ENCODE measurements around the gene ASB18.

ASB18 gene

DNA sequence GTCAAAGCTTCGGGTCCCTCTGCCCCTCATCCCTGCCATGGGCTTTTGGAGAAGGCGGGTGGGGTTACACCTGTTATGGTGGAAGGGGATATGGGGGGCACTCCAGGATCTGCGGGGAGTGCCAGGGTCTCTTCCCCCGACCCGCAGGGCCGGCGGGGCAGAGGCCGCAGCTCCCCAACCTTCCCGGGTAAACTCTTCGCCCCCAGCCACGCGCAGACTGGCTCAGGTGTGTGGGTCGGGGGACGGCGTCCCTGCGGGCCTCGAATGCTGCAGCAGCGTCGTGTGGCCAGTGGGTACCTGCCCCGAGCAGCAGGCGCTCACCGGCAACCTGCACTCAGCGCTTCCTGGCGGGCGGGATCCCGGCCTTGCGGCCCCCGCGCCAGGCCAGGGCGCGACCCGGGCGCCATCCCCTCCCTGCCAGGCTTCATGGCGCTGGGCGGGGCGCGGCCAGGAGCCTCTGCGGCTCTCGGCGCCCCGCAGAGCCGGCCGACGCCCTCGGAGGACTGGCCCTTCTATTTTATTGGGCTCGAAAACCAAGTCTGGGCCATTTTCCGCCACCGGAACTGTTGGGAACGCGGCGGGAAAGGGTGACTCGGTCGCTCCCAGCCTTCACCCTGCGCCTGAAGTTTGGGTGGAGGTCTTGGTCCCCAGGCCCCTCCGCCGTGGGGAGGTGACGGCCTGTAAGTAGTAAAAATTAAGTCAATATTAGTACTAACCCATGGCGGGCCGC, 100.6 kb downstream of the ASB18 start:
- no peak for DNase-seq (ENCODE audit: low spot score)

DNA sequence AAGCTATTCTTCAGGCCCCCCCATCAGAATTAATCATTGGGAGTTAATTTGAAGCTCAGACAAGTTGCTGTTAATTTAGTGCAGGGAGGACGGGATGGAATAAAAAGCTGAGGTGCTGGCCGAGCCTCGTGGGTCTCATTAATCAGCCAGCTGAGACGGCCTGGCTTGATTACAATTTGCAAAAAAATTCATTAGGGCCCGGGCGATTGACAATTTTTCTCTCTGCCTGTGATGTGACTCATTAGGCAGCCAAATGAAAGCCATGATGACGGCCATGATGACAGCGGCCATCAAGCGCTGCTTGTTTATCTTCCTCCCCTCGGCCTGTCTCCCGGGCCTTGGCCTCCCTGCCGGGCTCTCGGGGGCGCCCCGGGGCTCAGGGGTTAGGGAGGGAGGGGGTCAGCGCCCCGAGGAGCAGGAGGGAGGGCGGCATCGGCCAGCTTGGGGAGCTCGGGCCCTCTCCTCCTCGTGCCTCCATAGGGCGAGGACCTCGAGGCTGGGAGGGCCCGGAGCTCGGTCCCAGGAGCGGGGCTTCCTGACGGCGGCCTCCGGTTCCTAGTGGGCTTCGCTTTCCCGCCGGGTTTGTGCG, 101.2 kb downstream of the ASB18 start:
- DNase-seq (ENCODE audit: low spot score): no peak

DNA sequence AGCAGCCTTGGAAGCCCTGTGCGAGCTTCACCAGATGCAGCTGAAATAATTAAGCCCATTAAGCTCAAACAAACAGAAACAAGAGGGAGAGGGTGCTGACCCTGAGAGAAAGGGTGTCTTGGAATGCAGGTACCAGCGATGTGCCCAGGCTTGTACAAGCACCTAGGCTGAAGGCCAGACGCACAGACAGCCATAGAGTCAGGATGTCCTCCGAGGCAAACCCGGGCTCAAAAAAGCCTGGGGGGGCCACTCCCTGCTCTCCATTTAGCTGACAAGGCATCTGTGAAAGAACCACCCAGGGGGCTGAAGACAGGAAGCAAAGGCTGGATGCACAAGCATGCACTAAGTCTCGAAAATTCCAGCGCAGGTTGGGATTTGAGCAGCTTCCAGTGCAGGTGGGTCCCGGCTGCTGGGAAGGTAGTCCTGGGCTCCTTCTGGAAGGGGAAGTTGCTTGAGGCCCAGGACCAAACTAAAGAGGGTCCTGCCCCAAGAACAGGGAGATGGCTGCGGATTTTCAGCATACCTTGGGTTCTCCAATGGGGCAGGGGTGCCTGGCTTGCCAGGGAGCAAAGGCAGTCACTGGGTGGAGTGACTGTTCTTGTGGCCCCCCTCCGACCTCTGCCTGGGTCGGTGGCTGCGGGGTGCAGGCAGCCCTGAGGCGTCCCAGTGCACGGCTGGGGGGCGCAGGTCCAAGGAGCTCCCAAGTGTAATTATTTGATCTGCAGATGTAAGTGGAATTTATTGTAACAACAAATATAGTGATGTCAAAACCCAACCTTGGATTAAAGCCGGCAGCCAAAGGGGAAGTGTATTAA, 102.0 kb downstream of the ASB18 start:
- DNase-seq (ENCODE audit: low spot score): no peak

DNA sequence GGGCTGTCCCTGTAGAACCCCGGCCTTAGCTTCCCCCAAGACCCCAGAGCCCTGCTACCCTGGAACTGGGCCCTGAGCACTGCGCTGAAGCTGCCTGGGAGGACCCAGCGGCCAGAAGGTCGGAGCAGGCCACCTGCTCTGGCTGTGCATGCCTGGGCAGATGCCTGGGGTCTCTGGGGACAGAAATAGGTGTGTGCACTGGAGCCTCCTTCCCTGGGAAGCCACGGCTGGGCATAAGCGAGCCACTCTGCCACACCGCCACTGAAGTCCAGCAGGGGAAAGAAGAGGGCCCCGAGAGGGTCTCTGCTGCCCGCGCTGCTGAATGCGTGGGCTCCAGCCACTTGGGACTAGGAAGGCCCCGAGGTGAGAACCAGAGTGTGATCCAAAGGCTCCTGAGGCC, 102.7 kb downstream of the ASB18 start:
- no peak for DNase-seq (ENCODE audit: low spot score)

DNA sequence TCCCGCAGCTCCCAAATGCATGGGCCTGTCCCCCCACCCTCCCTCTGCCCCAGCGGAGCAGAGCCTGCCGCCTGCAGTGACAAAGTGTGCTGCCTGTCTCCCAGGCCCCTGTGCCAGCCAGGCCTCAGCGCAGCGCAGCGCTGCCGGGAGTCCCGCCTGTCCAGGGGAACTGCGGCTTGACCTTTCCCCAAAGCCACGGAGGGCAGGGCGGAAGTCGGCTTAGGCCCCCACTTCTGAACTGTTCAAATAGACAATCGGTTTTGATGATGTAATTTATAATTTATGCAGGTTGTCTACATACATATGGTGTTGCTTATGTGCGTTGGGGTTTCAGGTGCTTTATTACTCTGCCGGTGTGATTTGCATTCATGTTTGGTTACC, 103.1 kb downstream of the ASB18 start:
- DNase-seq (ENCODE audit: low spot score): no peak

DNA sequence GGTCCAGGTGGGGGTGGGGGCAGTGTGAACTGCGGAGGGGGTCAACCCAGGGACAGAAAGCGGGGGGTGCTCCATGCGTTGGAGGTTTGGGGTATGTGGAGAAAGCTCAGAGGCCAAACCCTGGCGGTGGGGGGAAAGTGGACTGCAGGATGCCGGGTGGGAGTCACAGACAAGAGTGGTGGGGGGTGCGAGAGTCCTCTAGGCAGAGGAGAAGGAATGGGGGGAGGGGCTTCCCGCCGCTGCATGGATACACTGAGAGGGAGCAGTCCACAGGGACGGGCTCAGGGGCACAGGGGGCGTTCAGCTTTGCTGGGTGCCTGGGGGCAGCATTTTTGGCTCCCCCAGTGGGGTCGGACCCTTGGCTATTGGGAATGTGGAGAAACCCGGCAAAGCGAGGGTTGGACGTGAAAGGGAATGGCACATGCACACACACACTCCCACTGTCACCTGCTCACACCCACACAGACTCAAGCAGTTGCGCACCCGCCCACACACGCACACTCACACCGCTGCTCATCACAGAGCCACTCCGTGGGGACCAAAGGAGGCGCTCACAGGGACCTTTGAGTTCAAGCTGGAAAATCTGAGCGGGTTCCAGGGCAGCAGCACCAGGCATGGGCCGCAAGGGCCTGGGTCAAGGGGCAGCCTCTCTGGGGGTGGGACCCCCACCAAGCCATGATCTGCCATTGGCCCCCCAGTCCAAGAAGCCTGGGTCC, 103.7 kb downstream of the ASB18 start:
- no peak for DNase-seq (ENCODE audit: low spot score)

DNA sequence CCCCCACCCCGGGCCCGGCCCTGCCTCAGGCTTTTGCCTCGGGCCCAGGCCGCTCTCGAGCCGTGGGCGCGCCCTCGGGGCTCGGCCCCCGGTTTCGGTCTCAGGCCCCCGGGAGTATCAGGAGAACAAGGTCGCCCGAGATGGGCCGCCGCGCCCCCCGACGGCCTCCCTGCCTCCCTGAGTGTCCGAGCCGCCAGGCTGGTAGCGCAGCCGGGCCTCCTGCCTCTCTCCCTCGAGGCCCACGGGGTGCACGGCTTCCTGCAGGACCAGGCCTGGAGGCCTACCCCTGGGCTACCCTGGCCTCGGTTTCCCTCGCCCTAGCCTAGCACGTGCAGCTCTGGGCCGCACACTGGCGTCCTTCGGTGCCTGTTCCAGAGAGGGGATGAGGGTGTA, 104.4 kb downstream of the ASB18 start:
- DNase-seq (ENCODE audit: low spot score): no peak

DNA sequence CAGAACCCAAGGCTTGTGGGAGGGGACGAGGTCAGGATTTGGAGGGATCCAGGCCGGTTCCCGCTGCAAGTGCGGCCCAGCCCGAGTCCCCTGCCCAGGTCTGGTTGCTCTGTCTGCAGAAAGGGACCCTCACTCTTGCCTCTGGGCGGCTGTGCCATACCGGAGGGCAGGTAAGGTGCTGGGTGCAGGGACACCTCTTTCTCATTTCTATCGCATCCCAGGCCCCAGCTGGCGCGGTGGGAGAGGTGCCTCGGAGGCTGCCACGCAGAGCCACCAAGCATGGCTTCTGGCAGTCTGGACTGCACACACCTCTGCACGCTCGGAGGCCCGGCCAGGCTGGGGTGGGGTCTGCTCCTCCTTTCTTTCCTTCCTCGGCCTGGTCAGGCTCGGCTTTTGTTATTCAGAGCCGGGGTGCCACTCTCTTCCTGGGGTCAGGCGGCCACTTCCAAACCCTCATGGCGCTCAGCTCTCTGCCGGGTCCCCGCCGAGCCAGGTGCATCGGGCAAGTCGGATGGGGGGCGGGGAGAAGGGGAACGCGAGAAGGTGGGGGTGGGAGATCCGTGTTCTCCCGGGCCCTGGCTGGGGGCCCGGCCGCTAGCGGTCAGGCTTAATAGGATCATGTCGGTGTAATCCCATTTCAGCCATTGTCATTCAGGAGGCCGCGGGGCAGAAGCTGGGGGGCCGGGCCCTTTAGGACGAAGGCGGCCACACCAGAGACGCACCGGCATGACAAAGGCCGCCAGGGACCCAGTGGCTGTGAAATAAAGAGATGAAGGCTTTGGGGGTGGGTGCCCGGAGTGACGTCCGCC, 105.0 kb downstream of the ASB18 start:
- no peak for DNase-seq (ENCODE audit: low spot score)

DNA sequence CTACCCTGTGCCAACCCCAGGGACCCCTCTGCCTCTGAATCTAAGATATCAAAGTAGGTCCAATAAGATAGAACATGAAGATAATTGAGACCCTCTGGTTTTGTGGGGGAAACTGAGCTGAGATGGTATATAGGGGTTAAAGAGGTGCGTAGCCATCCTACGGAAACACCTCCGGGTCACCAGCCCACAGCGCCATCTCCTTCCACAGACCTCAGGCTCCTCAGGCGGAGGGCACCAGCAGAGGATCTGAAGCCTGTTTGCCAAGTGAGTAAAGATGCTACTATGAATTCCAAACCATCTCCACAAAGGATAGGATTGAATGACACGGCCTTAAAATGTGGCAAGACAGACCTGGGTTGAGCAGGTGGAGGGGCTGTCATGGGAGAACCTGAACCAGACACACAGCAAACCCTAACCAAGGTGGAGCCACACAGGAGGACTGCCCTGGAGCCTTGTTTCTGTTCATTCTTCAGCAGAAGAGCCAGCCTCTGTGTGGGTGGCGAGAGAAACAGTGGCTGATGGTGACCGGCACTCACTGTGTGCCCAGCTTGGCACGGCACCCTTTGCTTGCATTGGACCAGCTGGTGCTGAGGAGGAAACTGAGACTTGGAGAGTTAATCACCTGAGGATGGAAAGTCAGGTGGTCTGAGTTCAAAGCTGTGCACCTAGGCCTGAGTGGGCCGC, 106.2 kb downstream of the ASB18 start:
- no peak for DNase-seq (ENCODE audit: low spot score)

DNA sequence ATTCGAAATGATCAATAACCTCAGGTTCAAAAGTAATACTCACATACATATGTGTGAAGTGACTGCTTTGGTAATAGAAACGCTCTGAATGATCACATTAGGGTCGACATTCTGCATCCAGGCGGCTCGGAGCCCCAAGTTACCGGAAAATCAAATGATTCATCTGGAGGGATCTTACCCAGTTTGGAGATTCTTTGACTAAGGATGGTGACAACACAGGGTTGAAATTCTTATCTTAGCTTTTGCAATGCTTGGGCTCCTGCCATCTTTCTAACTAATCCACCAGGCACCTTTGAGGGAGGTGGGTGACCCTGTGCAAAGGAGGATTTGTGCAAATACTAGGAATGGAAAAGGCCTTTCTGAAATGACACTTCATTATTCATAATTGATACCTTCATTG, 106.8 kb downstream of the ASB18 start:
- no peak for DNase-seq (ENCODE audit: low spot score)

DNA sequence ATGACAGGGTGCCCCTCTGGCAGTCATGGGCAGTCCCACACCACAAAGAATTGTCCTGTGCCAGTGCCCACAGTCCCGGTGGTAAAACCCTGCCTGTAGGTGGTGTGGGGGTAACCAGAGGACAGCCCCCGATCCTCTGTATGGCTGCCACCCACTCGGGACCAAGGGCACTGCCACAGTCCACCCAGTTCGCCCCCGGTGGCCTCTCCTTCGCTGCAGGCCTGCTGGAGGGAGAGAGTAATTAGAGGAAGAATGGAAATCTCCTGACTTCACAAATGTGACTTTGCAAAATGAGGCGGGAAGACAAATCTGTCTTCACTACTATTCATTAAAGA, 107.4 kb downstream of the ASB18 start:
- no peak for DNase-seq (ENCODE audit: low spot score)

DNA sequence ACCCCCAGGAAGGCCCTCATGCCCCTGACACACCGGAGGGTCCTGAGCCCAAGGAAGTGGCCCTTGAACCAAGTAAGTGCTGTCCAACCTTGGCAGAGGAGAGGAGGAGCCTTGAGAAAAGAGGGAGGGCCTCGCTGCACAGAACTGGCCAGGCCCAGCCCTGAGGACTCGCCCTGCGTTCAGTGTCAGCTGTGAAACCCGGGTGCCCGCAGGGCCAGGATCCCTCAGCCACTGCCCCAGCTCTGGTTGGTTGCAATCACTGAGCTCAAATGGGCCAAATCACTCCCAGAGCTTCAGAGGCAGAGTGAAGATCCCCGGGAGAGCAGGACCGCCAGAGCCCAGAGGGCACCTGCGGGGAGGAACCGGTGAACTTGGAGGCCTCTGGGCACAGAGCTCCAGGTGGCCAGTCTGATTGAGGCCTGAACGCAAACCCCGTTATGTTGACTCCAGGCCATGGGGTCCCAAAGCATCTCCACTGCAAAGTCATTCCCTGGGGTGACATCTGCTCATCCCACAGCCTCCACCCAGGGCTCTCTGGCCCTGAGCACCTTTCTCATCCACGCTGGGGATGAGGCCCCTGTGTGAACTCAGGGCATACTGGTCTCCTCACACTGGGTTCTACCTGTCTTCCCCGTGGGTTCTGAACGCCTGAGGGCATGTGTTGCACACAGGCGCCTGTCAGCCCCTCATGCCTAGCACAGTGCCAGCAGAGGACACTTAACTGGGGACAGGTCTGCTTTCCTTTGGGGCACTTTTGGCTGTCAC, 107.9 kb downstream of the ASB18 start:
- no peak for DNase-seq (ENCODE audit: low spot score)

DNA sequence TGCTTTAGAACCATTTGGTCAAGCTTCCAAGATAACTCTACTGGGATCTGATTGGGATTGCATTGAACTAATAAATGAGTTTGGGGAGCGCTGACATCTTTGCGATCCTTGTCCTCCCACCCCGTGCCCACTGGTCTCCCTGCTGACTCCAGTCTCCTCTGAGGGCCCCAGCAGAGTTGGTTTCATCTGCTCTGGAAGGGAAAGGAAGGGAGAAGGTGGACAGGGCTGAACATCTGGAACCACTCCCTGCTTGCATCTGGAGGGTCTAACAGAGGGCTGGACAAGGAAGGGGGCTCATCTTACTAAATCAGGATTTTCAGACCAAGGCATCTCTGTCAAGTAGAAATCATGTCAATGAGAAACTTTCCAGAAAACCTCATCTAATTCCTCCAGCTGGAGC, 108.8 kb downstream of the ASB18 start:
- DNase-seq (ENCODE audit: low spot score): no peak

DNA sequence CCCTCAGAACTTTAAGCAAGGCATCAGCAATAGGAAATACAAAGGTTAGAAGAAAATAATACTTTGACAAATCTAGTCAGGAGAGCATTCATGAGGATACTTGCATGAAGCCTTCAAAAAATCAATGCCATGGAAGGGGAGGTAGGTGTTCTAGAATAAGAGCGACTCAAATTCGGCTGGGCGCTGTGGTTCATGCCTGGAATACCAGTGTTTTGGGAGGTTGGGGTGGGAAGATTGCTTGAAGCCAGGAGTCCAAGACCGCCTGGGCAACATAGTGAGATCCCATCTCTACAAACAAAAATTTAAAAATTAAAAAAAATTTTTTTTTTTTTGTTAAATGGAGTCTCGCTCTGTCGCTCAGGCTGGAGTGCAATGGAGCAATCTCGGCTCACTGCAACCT, 117.8 kb downstream of the ASB18 start:
- no peak for DNase-seq (ENCODE audit: low spot score)

DNA sequence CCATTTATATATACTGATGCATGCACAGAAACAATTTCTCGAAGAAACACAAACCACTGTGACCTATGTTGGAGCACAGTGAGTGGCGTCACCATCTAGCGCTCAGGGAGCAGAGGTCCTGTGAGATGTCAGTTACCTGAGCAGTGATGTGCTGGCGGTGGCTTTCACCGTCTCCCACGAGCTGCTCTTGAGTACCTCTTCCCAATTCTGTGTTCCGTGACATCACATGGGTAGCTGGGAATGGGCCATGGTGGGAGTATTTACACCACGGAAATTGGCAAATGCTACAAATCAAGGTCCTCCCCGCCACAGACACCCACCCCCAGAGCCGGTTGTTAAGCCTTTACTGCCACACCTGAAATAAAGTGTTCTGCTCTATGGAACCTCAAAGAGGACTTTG, 120.4 kb downstream of the ASB18 start:
- no peak for DNase-seq (ENCODE audit: low spot score)

Measured in hematopoietic multipotent progenitor cell treated with erythropoietin and hydrocortisone succinate and interleukin-3 and kit ligand, for 17 days (in vitro differentiated cells).